Stimulated activated CD4-positive, alpha-beta T cell treated with anti-CD3 and anti-CD28 coated beads, Interleukin-12 subunit alpha, Interleukin-12 subunit beta, amount 100 ng/mL, for 4 hours (primary cell): ENCODE results near the gene DLX1.
A peak's percentile ranks its signal among the peaks of the same experiment; 100 is the strongest.
"Not testable (repeated sequence)": the region's sequence is repeated elsewhere in the genome, so short reads cannot be mapped to it uniquely, and the experiment has no call there.

Experiments used
- DNase-seq: peaks from one replicate; pipeline ENCODE4 v3.0.0-alpha.2; 2020

DLX1 gene

GRCh38 chr2:172100080-172100934 lies 15.0 kb downstream of the DLX1 start:
- no peak for DNase-seq

- DNase-seq = no peak
These were observed 15.9 kb downstream of the DLX1 start for GRCh38 chr2:172100935-172101820.

- DNase-seq = no peak
These were observed 16.6 kb downstream of the DLX1 start for GRCh38 chr2:172101821-172102390.

- DNase-seq = peak; percentile 61
These were observed 17.4 kb downstream of the DLX1 start, which contains the start of gene DLX2 for GRCh38 chr2:172102391-172103359. Gene DLX2 (minus strand): TSS chr2:172102900. CDS start chr2:172102538, 362 bp downstream.

DNA sequence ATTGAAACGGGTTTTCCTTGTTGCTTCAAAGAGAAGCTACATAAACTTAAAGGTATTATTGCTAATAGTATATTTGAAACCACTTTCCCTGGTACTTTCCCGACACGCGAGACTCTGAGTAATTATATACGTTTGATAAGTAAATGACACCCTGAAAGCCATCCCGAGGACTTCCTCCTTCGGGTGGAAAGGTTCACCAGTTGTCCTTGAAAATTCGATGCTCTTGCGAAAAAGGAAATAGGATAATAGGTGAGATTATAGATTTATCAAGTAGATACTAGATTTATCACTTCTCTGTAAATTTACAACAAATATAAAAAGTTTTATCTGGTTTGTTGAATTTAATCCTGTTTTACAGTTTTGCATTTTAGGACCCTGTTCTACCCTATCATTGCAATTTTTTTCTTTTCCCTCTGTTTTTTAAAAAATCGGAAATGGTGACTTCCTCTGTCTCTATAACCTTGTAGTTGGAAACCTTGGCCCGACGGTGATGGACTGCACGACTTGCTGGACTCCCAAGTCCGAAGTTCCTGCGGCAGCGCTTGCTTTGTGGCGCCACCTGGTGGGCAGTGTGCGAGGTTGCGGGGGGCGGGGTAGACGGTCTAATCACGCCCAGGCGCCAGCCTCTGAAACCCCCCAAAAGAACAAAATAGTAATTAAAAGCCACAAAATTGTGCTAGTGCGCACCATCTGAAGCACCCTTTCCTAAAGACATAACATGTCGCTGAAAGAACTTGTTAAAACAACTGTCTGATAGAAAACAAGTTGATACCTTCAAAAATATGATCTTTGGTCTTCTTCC lies 18.4 kb downstream of the DLX1 start:
- peak; percentile 69 for DNase-seq

DNA sequence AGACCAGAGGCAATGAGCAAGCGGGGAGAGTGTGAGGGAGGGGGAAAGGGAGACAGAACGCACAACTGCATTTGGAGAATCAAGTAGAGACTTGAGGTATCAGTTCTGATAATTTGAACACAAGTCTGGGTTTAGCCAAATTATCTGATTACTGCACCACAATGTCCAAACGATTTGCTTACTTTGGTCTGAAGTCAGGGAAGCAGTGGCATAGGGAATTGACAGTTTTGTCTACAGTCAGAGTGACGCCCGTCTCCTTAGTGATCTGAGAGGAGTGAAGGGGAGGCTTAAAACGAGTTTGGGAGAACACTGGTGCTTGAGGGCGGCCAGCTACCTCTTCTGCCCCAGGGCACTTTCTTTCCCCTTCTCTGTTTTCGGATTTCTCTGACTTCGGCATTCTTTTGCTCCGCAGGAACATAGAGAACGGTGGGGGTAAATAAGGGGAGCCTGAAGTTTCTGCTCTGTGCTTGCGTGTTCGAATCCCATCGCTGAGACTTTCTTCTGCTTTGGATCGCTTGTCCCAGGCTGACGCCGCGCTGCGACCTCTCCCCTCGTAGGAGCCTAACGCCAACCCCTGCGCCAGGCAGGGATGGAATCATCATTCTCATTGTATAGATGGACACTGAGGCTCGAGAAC lies 20.3 kb downstream of the DLX1 start:
- DNase-seq = no peak

GRCh38 chr2:172106108-172106961 lies 21.0 kb downstream of the DLX1 start:
- no peak for DNase-seq

DNA sequence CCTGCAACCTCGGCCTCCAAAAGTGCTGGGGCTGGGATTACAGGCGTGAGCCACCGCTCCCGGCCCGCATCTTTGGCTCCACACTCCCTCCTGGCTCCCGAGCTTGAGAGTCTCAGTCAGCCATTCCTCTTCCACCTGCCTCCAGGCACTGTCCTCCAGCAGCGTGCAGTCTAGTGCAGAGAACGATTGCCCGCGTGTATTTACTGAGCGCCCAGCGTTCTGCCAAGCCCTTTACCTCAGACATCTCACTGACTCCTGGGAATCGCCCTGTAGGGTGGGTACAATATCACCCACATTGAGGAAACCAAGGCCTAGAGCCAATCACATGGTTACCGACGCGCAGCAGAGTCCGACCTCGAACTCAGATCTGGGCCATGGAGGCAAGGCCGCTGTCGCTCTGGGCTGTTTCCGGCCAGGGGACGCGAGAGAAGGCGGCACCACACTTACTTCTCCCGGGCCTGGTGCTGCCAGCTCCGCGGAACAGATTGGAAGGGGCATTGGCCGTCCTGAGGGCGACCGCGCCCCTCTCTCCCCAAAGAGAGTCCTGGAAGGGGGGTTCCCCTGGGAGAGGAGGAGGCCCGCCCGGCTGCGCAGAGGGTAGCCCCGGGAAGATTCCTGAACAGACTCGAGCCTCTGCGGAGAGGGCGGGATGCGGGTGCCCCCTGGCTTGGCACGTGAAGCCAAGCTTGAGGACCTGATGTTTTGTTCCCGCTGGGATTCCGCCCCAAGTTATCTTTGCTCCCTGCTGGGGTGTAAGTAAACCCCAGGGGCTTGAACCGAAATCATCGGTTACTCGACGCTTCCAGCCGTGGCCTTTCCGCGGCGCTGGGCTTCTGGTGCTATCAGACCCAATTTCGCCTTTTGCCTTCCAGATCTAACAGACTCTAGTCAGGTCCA lies 22.6 kb downstream of the DLX1 start:
- DNase-seq = no peak

DNA sequence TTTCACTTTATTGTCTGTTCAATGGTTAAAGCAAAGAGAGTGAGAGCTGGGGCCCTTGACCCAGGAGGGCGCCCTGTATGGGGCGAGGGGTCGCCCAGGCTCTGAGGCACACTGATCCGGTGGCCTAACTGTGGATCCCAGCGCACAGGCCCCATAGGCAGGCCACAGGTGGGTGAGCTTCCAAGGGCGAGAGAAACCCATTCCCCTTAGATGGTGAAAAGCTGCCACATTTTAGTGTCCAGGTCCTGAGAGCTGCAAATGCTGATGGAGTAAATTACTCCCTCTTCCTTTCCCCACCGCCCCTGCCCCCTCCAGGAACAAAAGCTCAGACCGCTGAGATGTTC lies 23.3 kb downstream of the DLX1 start:
- DNase-seq = no peak

GRCh38 chr2:172109256-172109987 lies 24.1 kb downstream of the DLX1 start:
- no peak for DNase-seq

GRCh38 chr2:172109988-172110811 lies 24.9 kb downstream of the DLX1 start:
- no peak for DNase-seq

- no peak for DNase-seq
These were observed 28.3 kb downstream of the DLX1 start for GRCh38 chr2:172113617-172114016.

- not testable (repeated sequence) for DNase-seq
These were observed 28.9 kb downstream of the DLX1 start for GRCh38 chr2:172114176-172114575.

DNA sequence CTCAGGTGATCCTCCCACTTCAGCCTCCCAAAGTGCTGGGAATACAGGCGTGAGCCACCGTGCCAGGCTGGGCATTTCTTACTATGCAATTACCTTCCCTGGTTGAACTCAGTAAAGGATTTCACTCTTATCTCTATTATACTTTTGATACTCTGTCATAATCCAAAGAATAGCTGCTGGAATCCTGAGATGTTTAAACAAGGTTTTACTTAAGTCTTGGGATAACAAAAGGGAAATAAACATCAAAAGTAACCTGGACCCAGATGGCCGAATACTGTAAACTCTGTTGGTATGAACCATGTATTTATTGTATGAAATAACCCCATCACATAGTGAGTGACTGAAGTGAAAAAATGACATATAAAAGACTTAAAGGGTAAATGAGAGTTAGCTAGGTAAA lies 29.3 kb downstream of the DLX1 start:
- DNase-seq = no peak

DNA sequence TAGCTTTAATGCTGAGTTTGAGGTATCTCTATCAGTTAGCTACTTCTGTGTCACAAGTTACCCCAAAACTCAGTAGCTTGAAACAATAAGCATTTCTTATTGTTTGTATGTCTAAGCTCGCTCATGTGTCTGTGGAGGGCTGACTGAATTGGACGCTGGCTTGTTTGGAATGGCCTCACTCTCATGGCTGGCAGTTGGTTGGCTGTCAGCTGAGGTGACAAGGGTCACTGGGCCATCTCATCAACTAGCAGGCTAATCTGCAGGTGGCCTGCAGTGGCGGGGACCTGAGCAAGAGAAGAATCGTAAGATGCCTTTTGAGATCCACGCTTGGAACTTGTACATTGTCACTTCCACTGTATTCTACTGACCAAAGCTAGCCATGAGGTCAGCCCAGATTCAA lies 30.8 kb downstream of the DLX1 start:
- no peak for DNase-seq

- no peak for DNase-seq
These were observed 33.8 kb downstream of the DLX1 start for GRCh38 chr2:172119089-172119488.

GRCh38 chr2:172120118-172120517 lies 34.8 kb downstream of the DLX1 start:
- no peak for DNase-seq
